Duodenal mucosa (tissue), 2 donors: ENCODE results near the gene FBXL14.

Experiments
- H3K27ac ChIP-seq: one replicate; pipeline ENCODE4 v1.7.0; 2013; ENCODE audit warnings: low read depth, low read length
- H3K27me3 ChIP-seq, 2 donors: one replicate each; pipeline ENCODE4 v1.7.0; 2013; ENCODE audit warnings: low read length in 2 of 2, control low read depth in 1 of 2; ENCODE audit not compliant: insufficient read depth in 2 of 2, control insufficient read depth in 1 of 2
- H3K36me3 ChIP-seq, 2 donors: one replicate each; pipeline ENCODE4 v1.7.0; 2013; ENCODE audit warnings: low read length in 2 of 2, control low read depth in 1 of 2; ENCODE audit not compliant: insufficient read depth in 2 of 2, control insufficient read depth in 1 of 2
- H3K4me1 ChIP-seq, 2 donors: one replicate each; pipeline ENCODE4 v1.7.0; 2013; ENCODE audit warnings: low read length in 2 of 2, control low read depth in 1 of 2; ENCODE audit not compliant: insufficient read depth in 2 of 2, control insufficient read depth in 1 of 2
- H3K4me3 ChIP-seq, 2 donors: one replicate each; pipeline ENCODE4 v1.7.0; 2013; ENCODE audit warnings: low read length in 2 of 2, low read depth in 1 of 2
- H3K9ac ChIP-seq, 2 donors: one replicate each; pipeline ENCODE4 v1.7.0; 2013; ENCODE audit warnings: low read length in 2 of 2, low read depth in 1 of 2
- H3K9me3 ChIP-seq, 2 donors: one replicate each; pipeline ENCODE4 v1.7.0; 2013; ENCODE audit warnings: low read length in 2 of 2, control low read depth in 1 of 2; ENCODE audit not compliant: control insufficient read depth in 1 of 2

Gene FBXL14

GRCh38 chr12:1517734-1518525 lies 76.5 kb downstream of the FBXL14 start:
- Histone ChIP-seq H3K27ac (no peak overlapping the region), H3K9me3 (no peaks in the 10 kb centered on the region), H3K9ac (no peak overlapping the region), H3K4me1 (peaks cover 0 to 8% of the 10 kb centered on the region in 2 donors), H3K4me3 (no peak overlapping the region), H3K36me3 (no peaks in the 10 kb centered on the region), H3K27me3 (peaks cover 3 to 10% of the 10 kb centered on the region in 2 donors)

- Histone ChIP-seq H3K27me3 (peaks cover 3 to 10% of the 10 kb centered on the region in 2 donors), H3K27ac (no peak overlapping the region), H3K4me3 (no peak overlapping the region), H3K9me3 (no peaks in the 10 kb centered on the region), H3K36me3 (no peaks in the 10 kb centered on the region), H3K4me1 (peaks cover 0 to 8% of the 10 kb centered on the region in 2 donors), H3K9ac (no peak overlapping the region)
Measured at GRCh38 chr12:1517007-1517406, 77.4 kb downstream of the FBXL14 start.
